HepG2 (cell line): ENCODE data around the gene APBB2. TPM values are rescaled to one million over a fixed set of nuclear protein-coding genes. Genes with fewer than 3 reads are reported as not detected.

ENCODE experiments used
- CHD4 ChIP-seq: fragments of 200-600 bp; sonication (generic); IDR thresholded peaks from 2 replicates; pipeline ENCODE4 v1.7.0; 2017; ENCODE audit warnings: mild to moderate bottlenecking, low read length, borderline replicate concordance
- DBP ChIP-seq: sonication (generic); formaldehyde crosslinking; IDR thresholded peaks from 2 replicates; pipeline ENCODE4 v1.4.0; 2020; ENCODE audit warnings: missing genetic modification reagents; ENCODE audit errors: not compliant biosample characterization
- GTF3A ChIP-seq: sonication (generic); formaldehyde crosslinking; conservative IDR thresholded peaks from 2 replicates; pipeline ENCODE4 v1.4.0; 2020; ENCODE audit warnings: mild to moderate bottlenecking, missing genetic modification reagents
- JUN ChIP-seq: sonication (generic); formaldehyde crosslinking; IDR thresholded peaks from 2 replicates; pipeline ENCODE4 v1.4.0; 2020; ENCODE audit warnings: mild to moderate bottlenecking, missing genetic modification reagents
- KAT7 ChIP-seq: IDR thresholded peaks from 2 replicates; pipeline ENCODE4 v1.6.1; 2018; ENCODE audit warnings: borderline replicate concordance, missing compliant biosample characterization
- KLF12 ChIP-seq: sonication (generic); formaldehyde crosslinking; IDR thresholded peaks from 2 replicates; pipeline ENCODE4 v1.4.0; 2020; ENCODE audit warnings: missing genetic modification reagents, borderline replicate concordance
- MEF2D ChIP-seq: sonication (generic); formaldehyde crosslinking; IDR thresholded peaks from 2 replicates; pipeline ENCODE4 v1.5.1; 2020; ENCODE audit warnings: mild to moderate bottlenecking, missing genetic modification reagents
- NCOA1 ChIP-seq: sonication (generic); formaldehyde crosslinking; IDR thresholded peaks from 2 replicates; pipeline ENCODE4 v1.9.0; 2021; ENCODE audit warnings: missing genetic modification reagents
- NFE2L2 ChIP-seq: fragments of 150-350 bp; IDR thresholded peaks from 2 replicates; pipeline ENCODE4 v1.6.1; 2014; ENCODE audit warnings: low read length
- NFYB ChIP-seq: sonication (generic); formaldehyde crosslinking; IDR thresholded peaks from 2 replicates; pipeline ENCODE4 v1.4.0; 2020; ENCODE audit warnings: missing genetic modification reagents
- NRL ChIP-seq: sonication (generic); formaldehyde crosslinking; IDR thresholded peaks from 2 replicates; pipeline ENCODE4 v1.5.0; 2020; ENCODE audit warnings: missing genetic modification reagents, mild to moderate bottlenecking, moderate library complexity, borderline replicate concordance
- PHF21A ChIP-seq: sonication (generic); formaldehyde crosslinking; IDR thresholded peaks from 2 replicates; pipeline ENCODE4 v1.5.0; 2020; ENCODE audit warnings: mild to moderate bottlenecking, missing genetic modification reagents
- PLSCR1 ChIP-seq: sonication (generic); formaldehyde crosslinking; IDR thresholded peaks from 2 replicates; pipeline ENCODE4 v1.5.0; 2020; ENCODE audit warnings: missing genetic modification reagents, mild to moderate bottlenecking, borderline replicate concordance
- POLR2G ChIP-seq: fragments of 200-400 bp; formaldehyde crosslinking; IDR thresholded peaks from 2 replicates; pipeline ENCODE4 v1.6.1; 2018; ENCODE audit warnings: mild to moderate bottlenecking, low read depth, low read length, moderate library complexity
- SMC3 ChIP-seq: IDR thresholded peaks from 2 replicates; pipeline ENCODE4 v1.6.1; 2011; ENCODE audit warnings: low read length, improper control_type of control experiment
- ZBTB33 ChIP-seq: sonication (generic); formaldehyde crosslinking; IDR thresholded peaks from 2 replicates; pipeline ENCODE4 v1.4.0; 2020; ENCODE audit warnings: missing genetic modification reagents
- ZFP1 ChIP-seq: IDR thresholded peaks from 2 replicates; pipeline ENCODE4 v1.6.1; 2016
- ZFP37 ChIP-seq: sonication (generic); formaldehyde crosslinking; IDR thresholded peaks from 2 replicates; pipeline ENCODE4 v1.4.0; 2020; ENCODE audit warnings: missing genetic modification reagents, borderline replicate concordance
- ZFP62 ChIP-seq: sonication (generic); formaldehyde crosslinking; IDR thresholded peaks from 2 replicates; pipeline ENCODE4 v1.4.0; 2020; ENCODE audit warnings: missing genetic modification reagents
- ZNF160 ChIP-seq: sonication (generic); formaldehyde crosslinking; IDR thresholded peaks from 2 replicates; pipeline ENCODE4 v1.8.0; 2022; ENCODE audit warnings: mild to moderate bottlenecking, inconsistent platforms, missing genetic modification reagents
- ZNF644 ChIP-seq: IDR thresholded peaks from 2 replicates; pipeline ENCODE4 v1.6.1; 2016; ENCODE audit warnings: low read depth
- ZNF879 ChIP-seq: sonication (generic); formaldehyde crosslinking; IDR thresholded peaks from 2 replicates; pipeline ENCODE4 v1.8.1; 2023; ENCODE audit warnings: missing genetic modification reagents
- polyA plus RNA-seq, 8 experiments: library from polyadenylated mRNA; depleted of rRNA in 3 of 8; stranded (reverse) in 7 of 8; unstranded in 1 of 8; fragments of >200 nt; fragmentation: Illumina TruSeq in 4 of 8; extraction: Trizol in 4 of 8; gene quantifications; 2 replicates each; pipeline versions ENCODE4 v1.2.1 to v1.2.3, GENCODE V29; 2011 to 2016; ENCODE audit warnings: low read depth in 4 of 8, missing spikeins in 1 of 8, mixed read lengths in 1 of 8; ENCODE audit not compliant: insufficient read depth in 1 of 8
- total RNA-seq, 5 experiments: library from RNA; depleted of rRNA; stranded (reverse); fragments of >200 nt; fragmentation: Illumina TruSeq; extraction: Trizol; gene quantifications; 2 replicates each; pipeline ENCODE4 v1.2.3, GENCODE V29; 2016; ENCODE audit warnings: low read depth in 1 of 5
- TF ChIP-seq, protein P1 (sequence below): sonication (generic); formaldehyde crosslinking; IDR thresholded peaks from 2 replicates; pipeline ENCODE4 v1.5.1; 2020; ENCODE audit warnings: mild to moderate bottlenecking, missing genetic modification reagents, borderline replicate concordance
- TF ChIP-seq, protein P2 (sequence below): sonication (generic); formaldehyde crosslinking; IDR thresholded peaks from 2 replicates; pipeline ENCODE4 v1.5.0; 2020; ENCODE audit warnings: mild to moderate bottlenecking, low read depth, missing genetic modification reagents, borderline replicate concordance
- TF ChIP-seq, protein P3 (sequence below): sonication (generic); formaldehyde crosslinking; IDR thresholded peaks from 2 replicates; pipeline ENCODE4 v1.4.0; 2020; ENCODE audit warnings: missing genetic modification reagents, borderline replicate concordance

The APBB2 gene
- total and polyA plus RNA-seq, 2 of the 13 experiments (the other 11 are each of a cell fraction or from before 2014, with no cell fraction given): 11.7 to 17.0 TPM

- TF ChIP-seq CHD4 (no peak; the same call in 1 of the 2 replicates), PHF21A (CRISPR knock-in tag) (no peak), NRL (CRISPR knock-in tag) (no peak), SMC3 (no peak), KAT7 (no peak), POLR2G (no peak), ZBTB33 (CRISPR knock-in tag) (no peak), ZFP62 (CRISPR knock-in tag) (no peak), ZNF644 (CRISPR knock-in tag) (no peak), PLSCR1 (CRISPR knock-in tag) (no peak), NCOA1 (no peak), MEF2D (CRISPR knock-in tag) (peak; percentile 48; the same call in 1 of the 2 replicates), JUN (CRISPR knock-in tag) (no peak), KLF12 (CRISPR knock-in tag) (no peak), ZNF160 (CRISPR knock-in tag) (no peak), DBP (CRISPR knock-in tag) (no peak), ZFP37 (CRISPR knock-in tag) (no peak), NFYB (no peak), ZFP1 (CRISPR knock-in tag) (no peak), ZNF879 (CRISPR knock-in tag) (no peak), NFE2L2 (no peak), GTF3A (CRISPR knock-in tag) (no peak)
- TF ChIP-seq, protein P1, sequence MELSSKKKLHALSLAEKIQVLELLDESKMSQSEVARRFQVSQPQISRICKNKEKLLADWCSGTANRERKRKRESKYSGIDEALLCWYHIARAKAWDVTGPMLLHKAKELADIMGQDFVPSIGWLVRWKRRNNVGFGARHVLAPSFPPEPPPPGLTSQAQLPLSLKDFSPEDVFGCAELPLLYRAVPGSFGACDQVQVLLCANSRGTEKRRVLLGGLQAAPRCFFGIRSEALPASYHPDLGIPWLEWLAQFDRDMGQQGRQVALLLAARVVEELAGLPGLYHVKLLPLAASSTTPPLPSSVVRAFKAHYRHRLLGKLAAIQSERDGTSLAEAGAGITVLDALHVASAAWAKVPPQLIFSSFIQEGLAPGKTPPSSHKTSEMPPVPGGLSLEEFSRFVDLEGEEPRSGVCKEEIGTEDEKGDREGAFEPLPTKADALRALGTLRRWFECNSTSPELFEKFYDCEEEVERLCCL (CRISPR knock-in tag): no peak
- TF ChIP-seq, protein P2, sequence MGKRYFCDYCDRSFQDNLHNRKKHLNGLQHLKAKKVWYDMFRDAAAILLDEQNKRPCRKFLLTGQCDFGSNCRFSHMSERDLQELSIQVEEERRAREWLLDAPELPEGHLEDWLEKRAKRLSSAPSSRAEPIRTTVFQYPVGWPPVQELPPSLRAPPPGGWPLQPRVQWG (CRISPR knock-in tag): no peak
- TF ChIP-seq, protein P3, sequence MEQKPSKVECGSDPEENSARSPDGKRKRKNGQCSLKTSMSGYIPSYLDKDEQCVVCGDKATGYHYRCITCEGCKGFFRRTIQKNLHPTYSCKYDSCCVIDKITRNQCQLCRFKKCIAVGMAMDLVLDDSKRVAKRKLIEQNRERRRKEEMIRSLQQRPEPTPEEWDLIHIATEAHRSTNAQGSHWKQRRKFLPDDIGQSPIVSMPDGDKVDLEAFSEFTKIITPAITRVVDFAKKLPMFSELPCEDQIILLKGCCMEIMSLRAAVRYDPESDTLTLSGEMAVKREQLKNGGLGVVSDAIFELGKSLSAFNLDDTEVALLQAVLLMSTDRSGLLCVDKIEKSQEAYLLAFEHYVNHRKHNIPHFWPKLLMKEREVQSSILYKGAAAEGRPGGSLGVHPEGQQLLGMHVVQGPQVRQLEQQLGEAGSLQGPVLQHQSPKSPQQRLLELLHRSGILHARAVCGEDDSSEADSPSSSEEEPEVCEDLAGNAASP (CRISPR knock-in tag): peak; percentile 49; the same call in 1 of the 2 replicates
These were observed 82.2 kb downstream of the APBB2 start (continued) for GRCh38 chr4:41132055-41132683.
